GM12875 (cell line): ENCODE data around the gene ERC2.

ENCODE experiments used
- H3K4me3 ChIP-seq: one replicate; pipeline ENCODE4 v1.5.1; 2011; ENCODE audit warnings: low read depth, low read length, control low read depth
- TF ChIP-seq, protein P1 (sequence below): IDR thresholded peaks from 2 replicates; pipeline ENCODE4 v1.5.1; 2011; ENCODE audit warnings: low read depth, mild to moderate bottlenecking, control low read depth, inconsistent platforms, low read length, moderate library complexity, borderline replicate concordance; ENCODE audit not compliant: insufficient read depth

The ERC2 gene

GRCh38 chr3:55737186-55737585, 731.1 kb downstream of the ERC2 start:
- H3K4me3 ChIP-seq = no peak overlapping the region
- TF ChIP-seq, protein P1, sequence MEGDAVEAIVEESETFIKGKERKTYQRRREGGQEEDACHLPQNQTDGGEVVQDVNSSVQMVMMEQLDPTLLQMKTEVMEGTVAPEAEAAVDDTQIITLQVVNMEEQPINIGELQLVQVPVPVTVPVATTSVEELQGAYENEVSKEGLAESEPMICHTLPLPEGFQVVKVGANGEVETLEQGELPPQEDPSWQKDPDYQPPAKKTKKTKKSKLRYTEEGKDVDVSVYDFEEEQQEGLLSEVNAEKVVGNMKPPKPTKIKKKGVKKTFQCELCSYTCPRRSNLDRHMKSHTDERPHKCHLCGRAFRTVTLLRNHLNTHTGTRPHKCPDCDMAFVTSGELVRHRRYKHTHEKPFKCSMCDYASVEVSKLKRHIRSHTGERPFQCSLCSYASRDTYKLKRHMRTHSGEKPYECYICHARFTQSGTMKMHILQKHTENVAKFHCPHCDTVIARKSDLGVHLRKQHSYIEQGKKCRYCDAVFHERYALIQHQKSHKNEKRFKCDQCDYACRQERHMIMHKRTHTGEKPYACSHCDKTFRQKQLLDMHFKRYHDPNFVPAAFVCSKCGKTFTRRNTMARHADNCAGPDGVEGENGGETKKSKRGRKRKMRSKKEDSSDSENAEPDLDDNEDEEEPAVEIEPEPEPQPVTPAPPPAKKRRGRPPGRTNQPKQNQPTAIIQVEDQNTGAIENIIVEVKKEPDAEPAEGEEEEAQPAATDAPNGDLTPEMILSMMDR = no peak

GRCh38 chr3:55735976-55736375, 732.3 kb downstream of the ERC2 start:
- TF ChIP-seq, protein P1 = no peak
- H3K4me3 ChIP-seq = no peak overlapping the region

DNA sequence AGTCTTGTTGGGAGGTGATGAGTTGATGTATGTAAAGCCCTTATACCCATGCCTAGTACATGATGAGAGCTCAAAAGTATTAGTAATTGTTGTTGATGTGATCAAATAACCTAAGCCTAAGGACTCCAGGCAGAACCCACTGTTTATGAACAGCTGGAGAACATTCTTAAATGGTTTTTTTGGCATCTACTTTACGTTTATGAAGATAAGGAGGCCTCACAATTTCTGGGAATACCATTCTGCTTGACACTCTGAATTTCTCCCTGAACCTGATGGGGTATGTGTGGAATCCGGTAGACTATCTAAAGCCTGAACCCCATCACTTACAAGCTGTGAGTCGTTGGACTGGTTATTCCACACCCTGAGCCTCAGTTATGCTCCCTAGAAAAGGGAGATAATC, 736.5 kb downstream of the ERC2 start:
- H3K4me3 ChIP-seq = no peak overlapping the region
- TF ChIP-seq, protein P1 = no peak

DNA sequence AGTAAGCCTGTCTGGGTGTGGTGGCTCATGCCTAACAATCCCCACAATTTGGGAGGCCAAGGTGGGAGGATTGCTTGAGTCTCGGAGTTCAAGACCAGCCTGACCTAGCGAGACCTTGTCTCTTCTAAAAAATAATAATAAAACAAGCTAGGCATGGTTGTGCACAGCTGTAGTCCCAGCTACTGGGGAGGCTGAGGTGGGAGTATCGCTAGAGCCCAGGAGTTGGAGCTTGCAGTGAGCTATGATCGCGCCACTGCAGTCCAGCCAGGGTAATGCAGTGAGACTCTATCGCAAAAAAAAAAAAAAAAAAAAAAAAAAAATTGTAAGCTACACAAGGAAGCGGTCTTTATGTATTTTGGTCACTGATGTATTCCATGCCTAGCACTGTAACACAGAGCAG, 738.7 kb downstream of the ERC2 start:
- TF ChIP-seq, protein P1 = no peak
- no peak overlapping the region for H3K4me3 ChIP-seq

GRCh38 chr3:55728461-55729100, 739.7 kb downstream of the ERC2 start:
- TF ChIP-seq, protein P1 = no peak

DNA sequence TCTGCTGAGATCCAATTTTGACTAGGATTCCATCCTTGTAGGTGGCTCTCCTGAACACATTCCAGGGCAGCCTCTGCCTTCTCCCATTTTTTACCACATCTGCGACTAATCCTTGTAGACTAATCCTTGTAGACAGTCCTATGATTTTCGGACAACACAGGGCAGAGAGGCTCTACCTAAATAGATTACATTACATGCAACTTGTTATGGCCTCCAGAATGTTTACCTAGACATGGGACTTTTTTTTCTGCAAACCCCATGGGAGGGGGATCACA, 741.8 kb downstream of the ERC2 start:
- H3K4me3 ChIP-seq = no peak overlapping the region
- TF ChIP-seq, protein P1 = no peak

More at GRCh38 chr3:55728461-55729100, 739.7 kb downstream of the ERC2 start:
- H3K4me3 ChIP-seq = no peak overlapping the region

DNA sequence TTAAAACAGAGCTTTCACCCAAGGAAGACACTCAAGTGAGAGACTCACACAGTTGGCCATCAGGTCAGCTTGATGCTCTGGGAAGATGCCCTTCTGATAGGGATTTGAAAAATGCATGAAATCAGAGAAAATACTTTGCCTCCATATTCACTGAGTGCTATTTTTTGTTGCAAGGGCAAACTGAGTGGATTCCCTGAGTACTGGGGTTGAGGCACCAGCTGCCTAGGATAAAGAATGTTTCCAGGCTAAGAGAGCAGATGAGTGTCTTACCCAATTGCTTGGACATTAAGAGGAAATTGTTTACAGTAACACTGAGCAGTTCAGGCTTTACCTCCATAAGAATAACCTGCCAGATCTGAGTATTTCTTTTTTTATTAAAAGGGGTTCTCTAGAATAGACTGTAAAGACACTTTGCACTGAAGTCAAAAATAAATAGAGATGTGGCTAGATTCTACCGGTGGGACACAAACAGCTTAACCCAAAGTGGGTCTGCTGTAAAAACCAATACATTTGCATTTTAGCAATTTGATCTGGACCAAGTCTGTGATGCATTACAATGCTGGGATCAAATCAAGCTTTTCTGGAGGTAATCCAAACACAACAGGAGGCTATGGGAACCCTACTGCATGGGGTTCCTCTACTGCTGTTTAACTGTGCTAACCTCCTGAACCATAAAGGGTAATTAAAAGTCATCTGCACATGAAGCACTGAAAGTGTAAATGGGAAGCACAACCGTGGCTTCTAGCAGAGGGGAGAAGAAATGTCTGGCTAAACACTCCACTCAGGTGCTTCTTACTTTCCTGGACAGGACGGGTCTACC, 742.4 kb downstream of the ERC2 start:
- TF ChIP-seq, protein P1 = no peak
- no peak overlapping the region for H3K4me3 ChIP-seq
